NCI-H446 treated with DMSO at 0.1 percent for 48 hours (cell line): ENCODE results near the gene PARVB.
"Not testable (repeated sequence)": the region's sequence is repeated elsewhere in the genome, so short reads cannot be mapped to it uniquely, and the experiment has no call there.

Experiments used
- DNase-seq: peaks from one replicate; lab custom pipeline; 2025; lab: John Stamatoyannopoulos, UW

PARVB gene

DNA sequence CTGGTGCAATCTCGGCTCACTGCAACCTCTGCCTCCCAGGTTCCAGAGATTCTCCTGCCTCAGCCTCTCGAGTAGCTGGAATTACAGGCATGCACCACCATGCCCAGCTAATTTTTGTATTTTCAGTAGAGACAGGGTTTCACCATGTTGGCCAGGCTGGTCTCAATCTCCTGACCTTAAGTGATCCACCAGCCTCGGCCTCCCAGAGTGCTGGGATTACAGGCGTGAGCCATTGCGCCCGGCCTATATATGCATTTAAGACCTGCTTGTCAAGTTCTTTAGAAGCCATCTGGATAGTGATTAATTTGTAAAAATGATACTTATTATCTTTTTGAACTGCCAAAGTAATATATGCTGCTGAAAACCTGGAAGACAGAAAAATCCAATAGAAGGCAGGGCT is 86.6 kb downstream of the PARVB start:
- DNase-seq = not testable (repeated sequence)

DNA sequence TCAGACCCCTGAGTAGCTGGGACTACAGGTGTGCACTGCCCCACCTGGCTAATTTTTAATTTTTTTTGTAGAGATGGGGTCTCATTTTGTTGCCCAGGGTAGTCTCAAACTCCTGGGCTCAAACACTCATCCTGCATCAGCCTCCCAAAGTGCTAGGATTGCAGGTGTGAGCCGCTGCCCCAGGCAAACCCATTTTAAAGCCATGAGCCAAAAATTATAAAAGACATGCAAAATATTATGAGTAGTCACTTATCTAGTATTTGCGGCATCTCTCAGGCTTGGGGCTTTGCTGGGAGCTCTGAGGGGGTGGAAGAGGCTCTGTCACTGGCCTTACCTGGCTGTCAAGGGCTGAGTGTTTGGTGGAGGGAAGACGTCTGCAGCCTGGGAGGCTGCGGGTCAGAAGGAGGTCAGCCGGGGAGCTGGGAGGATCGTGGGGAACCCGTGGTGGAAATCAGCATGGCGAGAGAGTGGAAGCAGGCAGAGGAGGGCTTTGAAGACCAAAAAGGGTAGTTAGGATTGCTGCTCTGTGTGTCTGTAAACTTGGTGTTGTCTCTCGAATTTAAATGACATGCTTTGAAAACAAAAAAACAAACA is 87.6 kb downstream of the PARVB start:
- no peak for DNase-seq

DNA sequence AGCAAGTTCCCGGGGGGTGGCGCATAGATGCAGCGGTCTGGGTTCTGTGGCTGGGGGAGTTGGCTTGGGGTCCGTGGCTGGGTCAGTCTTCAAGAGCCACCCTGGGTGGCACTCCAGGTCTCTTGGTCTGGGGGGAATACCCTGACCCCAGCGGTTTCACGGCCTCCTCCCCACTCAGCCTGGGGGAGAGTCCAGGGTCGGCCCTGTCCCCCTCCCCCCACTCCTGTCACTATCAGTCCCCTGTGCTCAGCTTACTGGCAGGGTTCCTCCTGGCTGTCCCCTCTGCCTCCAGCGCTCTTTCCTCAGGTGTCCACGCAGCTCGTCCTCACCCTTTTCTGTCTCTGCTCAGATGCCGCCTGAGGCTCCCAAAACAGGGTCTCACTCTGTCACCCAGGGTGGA is 88.1 kb downstream of the PARVB start:
- no peak for DNase-seq

DNA sequence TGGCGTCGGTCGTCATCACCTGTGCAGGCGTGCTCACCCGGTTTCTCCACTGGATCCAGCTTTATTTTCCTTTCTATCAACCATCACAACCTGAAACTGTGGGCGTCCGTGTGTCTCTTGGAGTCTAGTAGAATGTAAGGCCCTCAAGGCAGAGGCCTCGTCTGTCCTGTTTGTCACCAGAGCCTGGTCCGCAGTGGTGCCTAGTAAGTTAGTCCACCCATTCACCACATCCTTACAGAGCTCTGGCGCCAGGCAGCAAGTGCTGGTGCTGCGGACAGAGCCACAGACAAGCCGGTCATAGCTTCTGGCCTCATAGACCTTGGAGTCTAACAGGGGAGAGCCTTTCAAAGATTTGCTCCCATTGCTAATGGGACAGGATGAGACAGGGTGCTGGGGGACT is 92.2 kb downstream of the PARVB start:
- DNase-seq = no peak

DNA sequence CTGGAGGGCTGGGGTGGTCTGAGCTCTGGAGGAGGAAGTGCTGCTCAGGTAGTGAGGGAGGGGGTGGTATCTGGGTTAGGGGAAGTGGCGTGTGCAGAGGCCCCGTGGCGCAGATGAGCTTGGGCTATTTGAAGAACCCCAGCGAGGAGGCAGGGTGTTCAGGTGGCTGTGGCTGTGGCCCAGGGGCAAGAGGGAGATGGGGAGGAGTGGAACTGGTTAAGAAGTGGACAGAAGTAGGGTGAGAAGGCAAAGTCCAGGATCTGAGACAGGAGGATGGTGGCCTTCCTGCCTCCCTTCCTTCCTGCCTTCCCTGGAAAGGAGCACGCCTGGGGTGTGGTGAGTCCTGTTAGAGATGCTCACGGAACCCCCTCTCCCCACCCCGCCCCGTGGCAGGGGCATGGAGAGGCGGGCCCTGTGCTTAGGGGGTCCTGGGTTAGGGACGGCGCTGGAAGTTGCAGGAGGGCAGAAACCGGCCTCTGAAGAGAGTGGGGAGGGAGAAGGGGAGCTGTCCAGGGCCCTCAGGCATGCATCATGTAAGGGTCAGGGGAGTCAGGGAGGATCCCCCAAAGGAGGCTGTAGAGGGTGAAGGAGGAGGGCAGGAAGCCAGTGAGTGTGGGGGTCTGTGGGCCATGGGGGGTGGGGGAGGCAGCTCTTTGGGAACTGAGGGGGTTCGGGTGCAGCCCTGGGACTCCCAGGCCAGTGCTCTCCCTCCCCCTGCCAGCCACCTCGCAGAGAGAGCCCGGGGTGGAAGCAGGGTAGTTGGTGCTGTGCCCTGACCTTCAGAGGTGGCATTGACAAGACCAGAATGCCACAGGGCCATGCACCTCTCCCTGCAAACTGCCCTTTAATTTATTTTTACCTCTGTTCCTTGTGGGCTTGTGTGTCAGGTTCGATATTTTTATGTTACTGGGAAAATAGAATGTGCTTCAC is 92.9 kb downstream of the PARVB start:
- no peak for DNase-seq

DNA sequence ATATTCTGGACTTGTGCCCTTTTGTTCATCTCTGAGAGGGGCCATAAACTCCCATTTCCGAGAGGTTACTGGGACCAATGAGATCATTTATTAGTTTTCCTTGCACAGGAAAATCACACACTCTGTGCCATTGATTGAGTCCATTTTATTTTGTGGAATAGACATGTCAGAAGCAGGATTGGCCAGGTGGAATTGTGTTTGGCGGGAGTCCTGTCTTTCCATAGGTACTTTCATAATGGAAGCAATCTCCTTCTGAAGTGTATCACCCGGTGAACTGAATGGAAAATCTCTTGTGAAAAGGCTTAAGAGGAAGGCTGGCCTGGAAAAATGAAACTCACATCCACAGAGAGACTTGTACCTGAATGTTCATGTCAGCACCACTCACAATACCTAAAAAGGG is 93.6 kb downstream of the PARVB start:
- DNase-seq = no peak

DNA sequence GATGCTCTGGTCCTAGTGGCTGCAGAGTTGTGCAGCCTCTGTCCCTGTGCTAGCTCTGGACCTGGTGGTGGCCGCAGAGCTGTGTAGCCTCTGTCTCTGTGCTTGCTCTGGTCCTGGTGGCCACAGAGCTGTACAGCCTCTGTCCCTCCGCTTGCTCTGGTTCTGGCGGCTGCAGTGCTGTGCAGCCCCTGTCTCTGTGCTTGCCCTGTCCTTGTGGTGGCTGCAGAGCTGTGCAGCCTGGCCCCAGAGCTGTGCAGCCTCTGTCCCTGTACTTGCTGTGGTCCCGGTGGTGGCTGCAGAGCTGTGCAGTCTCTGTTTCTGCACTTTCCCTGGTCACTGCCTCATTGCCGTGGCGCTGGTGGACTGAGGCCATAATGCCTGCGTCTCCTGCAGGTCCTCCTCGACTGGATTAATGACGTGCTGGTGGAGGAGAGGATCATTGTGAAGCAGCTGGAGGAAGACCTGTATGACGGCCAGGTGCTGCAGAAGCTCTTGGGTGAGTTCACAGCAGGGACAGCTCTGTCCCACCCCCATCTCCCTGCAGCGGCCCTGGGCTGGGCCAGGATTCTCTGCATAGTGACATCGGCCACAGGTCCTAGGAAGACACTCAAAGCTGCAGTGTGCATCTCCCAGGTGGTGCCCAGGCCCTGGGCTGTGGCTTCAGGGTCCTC is 94.7 kb downstream of the PARVB start:
- no peak for DNase-seq

DNA sequence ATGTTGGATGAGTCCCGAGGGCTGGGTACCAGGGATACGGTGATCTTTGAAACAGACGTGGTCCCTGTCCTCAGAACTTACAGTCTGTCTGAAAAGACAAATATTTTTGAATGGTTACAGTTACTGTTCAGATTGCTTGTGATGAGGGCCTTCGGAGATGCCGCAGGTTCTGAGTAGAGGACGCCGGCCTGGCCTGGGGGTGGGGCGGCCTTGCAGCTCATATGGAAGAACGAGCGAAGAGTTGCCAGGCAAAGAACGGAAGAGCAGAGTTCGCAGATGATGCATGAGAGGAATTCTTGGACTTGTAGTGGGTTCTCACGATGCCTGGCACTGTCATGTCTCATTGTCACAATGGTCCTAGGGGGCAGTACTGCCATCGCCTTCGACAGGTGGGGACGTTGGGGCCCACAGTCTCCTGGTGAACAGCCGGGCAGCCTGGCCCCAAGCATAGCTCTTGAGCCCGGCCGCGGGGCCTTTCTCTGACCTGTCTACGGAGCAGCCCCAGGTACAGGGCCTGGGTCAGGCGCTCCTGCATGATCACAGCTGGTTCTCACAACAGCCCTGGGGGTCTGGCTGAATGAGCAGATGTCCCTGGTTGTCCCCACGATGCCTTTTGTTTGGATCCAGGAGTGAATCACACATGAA is 95.7 kb downstream of the PARVB start:
- no peak for DNase-seq

DNA sequence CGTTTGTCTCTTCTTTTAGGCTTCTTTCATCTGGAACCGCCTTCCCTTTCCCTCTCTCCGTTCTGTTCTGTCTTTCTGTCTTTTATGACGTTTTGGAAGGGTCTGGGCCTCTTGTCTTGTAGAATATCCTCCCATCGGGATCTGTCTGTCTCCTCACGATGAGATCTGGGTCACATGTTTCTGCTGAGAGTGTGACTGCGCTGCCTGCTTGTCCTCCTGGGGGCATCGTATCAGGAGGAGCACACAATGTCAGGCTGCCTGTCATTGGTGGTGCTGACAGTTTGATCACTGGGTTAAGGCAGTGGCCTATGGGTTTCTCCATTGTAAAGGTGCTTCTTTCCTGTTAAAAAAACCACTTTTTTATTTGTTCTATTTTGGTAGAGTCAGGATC is 96.2 kb downstream of the PARVB start:
- DNase-seq = no peak

DNA sequence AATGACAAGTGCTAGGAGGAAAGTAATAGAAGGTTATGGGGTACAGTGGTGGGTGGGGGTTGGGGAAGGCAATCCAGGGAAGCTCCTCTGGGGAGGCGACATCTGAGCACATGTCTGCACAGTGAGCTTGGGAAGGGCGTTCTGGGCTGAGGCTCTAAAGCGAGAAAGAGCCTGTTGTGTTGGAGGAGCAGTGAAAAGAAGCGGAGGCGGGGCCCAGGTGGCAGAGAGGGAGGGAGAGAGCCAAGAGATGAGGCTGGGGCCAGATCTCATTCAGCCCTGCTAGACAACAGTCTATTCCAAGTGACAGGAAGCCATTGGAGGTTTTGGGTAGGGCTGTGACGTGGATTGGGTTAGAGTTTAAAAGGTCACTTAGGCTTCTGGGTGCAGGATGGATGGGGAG is 101.3 kb downstream of the PARVB start:
- DNase-seq = no peak

DNA sequence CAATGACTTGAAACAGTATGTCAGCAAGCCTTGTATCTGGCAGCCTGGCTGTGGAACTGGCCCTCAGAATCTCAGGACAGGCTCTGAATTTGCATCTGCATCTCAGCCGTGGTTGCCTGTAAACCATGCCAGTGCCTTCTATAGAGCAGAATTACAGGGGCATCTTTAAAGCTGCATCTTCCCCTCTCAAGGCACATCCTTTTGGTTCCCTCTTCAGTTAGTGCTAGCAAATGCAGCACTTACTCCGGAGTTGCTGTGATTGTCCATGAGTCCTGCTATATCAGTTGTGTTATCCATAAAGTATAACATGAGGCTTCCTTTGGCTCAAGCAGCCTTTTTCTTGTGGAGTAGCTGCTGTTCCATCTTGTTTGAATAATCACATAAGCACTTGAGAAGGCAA is 102.7 kb downstream of the PARVB start:
- DNase-seq = no peak

DNA sequence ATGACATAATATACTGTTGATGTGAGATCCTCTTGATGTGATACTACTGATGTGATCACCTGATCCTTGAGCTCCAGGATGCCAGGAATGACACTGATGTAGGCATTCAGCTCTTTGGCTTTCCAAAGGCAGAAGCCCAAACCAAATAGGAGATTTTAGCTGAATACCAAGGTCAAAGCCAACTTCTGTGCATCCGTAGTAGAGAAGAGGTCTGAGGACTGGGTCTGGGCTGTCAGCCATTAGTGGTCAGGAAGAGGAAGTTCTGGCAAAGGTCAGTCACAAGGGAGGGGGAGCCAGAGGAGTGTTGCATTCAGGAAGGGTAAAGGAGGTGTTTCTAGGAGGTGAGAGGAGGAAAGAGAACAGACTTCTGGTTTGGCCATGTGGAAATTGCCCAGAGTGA is 103.3 kb downstream of the PARVB start:
- DNase-seq = no peak

DNA sequence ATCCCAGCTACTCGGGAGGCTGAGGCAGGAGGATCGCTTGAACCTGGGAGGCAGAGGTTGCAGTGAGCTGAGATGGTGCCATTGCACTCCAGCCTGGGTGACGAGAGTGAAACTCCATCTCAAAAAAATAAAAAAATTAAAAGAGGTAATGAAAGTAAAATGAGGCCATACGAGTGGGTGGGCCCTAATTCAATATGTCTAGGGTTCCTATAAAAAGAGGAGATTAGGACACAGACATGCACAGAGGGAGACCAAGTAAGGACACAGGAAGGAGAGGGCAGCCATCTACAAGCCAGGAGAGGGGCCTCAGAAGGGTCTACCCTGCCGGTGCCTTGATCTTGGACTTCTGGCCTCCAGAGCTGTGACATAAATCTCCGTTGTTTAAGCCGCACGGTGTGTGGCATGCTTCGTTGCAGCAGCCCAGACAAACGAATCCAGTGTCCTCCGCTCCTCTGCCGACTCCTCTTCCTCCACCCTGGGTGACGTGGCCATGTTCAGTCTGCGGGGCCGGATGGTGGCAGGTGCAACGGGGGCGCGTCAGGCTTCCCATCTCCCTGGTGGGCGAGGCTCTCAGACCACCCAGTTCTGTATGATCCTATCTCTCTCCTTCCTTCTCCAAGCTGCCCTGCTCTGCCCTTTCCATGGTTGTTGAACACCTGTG is 105.0 kb downstream of the PARVB start:
- no peak for DNase-seq

DNA sequence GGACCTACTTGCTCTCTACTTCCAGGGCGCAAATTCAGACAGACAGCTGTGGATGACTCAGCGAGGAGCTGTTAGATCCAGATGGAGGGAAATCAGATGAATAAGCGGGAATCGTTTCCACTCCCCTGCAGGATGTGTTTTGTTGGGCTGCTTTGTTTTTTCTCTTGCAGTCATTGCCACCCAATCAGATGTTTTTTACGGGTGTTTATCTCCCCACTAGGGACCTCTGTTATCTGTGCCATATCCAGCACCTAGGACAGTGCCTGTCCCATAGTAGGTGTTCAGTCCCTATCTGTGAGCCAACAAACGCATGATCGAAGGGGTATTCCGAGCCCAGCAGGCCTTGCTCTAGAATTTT is 105.5 kb downstream of the PARVB start:
- no peak for DNase-seq

DNA sequence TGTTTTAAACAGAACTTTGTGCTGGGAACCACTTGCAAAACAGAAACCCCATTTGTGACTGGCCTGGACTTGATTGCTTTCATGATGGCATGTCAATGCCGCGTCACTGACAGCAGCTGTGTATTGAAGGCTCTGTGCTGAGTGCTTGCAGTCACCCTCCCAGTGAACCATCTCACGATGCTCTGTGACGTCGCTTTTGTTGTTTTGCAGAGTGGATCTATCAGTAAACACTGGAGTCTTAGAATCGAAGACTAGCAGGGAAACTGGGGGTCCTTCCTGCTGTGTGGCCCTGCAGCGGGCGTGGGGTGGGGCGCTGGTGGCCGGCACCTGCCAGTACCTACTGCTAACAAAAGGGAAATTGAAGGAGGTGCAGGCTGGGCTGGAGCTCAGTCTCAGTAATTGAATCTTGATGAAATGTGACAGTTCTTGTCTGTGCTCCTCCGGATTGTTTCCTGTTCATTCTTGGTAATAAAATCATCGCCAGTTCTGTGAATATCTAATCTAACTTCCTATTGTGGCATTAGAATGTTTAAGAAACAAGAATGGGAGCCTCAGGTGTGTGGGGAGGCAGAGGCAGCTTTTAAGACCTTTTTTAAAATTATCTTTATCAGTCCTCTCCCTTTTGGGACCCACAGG is 106.1 kb downstream of the PARVB start:
- DNase-seq = no peak

DNA sequence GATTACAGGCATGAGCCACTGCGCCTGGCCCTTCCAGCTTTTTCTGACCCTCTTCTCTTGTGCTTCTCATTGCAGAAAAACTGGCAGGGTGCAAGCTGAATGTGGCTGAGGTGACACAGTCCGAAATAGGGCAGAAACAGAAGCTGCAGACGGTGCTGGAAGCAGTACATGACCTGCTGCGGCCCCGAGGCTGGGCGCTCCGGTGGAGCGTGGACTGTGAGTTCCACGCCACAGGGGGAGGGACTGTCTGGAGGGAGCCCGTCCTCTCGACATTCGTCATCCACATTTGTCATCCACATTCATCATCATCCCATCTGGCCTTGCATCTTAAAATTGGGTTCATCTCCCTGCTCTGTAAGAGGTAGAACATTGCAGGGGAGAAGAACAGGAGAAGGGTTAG is 107.3 kb downstream of the PARVB start:
- no peak for DNase-seq

DNA sequence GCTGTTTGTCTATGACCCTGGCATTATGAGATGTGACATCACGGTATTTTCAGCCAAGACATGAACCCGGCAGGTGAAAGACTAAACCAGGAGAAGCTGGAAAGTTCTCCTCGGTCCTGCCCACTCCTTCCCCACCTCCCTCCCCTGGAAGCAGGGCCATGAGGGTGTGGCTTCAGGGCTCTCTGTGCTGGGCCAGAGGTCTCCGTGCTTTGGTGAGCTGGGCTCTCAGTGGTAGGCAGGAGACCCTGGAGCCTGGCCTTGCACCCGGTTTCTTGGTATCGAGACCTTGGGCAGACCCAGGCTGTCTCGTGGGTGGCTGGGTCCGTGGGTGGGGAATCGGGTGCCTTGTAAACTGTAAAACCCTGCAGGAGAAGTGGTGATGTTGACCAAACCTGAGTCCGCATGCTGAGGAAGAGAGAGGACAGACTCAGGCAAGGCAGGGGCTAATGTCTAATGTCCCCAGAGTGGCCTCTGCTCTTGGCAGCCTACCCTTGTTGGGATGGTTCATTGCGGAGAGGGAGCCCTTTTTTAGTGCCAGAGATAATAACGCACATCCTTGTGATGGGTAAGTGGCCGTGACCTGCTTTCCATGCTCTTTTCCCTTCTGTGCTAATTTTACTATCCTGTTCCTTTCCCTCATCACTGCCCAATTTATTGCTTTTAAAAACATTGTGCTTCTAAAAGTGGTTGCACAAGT is 108.0 kb downstream of the PARVB start:
- no peak for DNase-seq

DNA sequence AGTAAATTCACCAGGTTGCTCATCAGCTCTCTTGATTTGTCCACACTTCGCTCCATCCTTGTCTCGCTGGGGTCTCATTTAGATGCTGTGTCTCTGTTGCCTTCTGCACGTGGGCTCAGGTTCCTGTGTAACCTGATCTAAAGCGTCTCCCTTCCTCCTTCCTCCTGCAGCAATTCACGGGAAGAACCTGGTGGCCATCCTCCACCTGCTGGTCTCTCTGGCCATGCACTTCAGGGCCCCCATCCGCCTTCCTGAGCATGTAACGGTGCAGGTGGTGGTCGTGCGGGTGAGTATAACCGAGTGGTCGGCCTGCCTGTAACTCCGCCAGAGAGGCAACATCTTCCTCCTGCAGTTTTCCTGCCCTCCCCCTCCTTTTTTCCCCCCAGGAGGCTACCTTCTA is 108.6 kb downstream of the PARVB start:
- no peak for DNase-seq

DNA sequence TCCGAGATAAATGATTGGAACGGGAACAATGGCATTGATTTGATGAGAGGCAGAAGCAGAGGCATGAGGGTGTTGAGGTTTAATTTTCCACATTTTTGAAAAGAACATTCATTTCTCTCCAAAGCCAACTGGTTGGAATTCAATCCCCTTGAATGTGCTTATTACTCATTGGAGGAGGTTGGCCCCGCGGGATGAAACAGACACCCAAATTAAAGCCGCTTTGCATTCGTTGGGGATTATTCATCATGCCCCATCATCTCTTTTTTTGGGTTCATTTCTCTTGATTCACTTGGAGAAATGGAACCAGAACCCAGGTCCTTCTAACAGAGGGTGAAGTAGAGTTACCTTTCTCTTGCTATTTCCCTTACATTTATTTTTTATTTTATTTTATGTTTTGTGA is 109.1 kb downstream of the PARVB start:
- no peak for DNase-seq

DNA sequence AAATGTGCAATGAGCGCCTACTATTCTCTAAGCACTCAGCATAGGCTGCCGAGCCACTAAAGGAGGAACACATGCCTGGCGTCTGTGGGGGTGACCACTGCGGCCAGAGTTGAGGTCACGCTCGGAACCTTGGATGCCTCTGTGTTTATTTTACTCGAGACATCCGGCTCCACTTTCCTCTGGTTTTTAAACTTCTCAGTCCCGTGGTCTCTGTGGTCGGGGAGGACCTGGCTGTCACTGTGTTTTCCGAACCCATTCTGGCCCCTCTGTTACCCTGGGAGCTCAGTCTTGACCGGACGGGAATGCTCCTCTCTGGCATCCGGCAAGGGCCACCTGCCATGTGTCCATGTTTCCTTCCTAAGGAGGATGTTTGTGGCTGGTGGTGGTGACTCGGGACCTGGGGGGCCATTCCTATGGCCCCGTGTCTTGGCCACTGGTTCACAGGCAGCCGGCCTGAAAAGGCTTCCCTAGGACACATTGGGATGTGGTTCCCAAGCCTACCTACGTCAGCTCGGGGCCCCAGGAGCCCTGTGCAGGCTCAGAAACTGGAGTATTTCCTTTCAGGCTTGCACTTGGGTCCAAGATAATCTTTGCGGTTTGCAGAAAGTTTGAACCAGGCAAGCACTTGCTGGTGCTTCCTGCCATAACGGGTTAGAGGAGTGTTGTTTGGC is 109.9 kb downstream of the PARVB start:
- no peak for DNase-seq

DNA sequence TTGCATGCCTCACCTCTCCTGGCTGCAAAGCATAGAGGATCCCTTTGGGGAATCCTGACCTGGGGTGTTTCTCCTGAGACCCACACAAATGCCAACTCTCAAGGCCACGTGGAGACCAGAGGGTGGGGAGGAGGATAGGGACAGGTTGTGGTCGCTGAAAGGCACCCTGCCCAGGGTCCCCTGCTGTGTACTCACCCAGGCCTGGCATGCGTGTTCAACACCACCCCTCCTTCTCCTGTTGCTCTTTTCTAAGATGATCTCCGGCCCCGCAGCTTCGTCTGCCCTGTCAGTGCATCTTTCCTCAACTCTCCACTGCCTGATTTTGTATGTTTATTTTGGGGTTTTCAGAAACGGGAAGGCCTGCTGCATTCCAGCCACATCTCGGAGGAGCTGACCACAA is 112.0 kb downstream of the PARVB start:
- no peak for DNase-seq
